Fibroblast of lung (primary cell): ENCODE measurements around the gene HPGD.

ENCODE experiments used
- EZH2 ChIP-seq: IDR thresholded peaks from 2 replicates; pipeline ENCODE4 v1.5.1; 2012; ENCODE audit warnings: low read length, control low read depth, mild to moderate bottlenecking; ENCODE audit errors: missing control alignments
- TF ChIP-seq, protein P1 (sequence below), 2 donors: IDR thresholded peaks in 1 of 2; conservative IDR thresholded peaks in 1 of 2; 1 replicate in 1 of 2; 2 replicates in 1 of 2; pipeline ENCODE4 v1.5.1; 2011 to 2012; ENCODE audit warnings: low read length in 2 of 2, control low read depth in 1 of 2, inconsistent platforms in 1 of 2, low read depth in 1 of 2, mild to moderate bottlenecking in 1 of 2

DNA sequence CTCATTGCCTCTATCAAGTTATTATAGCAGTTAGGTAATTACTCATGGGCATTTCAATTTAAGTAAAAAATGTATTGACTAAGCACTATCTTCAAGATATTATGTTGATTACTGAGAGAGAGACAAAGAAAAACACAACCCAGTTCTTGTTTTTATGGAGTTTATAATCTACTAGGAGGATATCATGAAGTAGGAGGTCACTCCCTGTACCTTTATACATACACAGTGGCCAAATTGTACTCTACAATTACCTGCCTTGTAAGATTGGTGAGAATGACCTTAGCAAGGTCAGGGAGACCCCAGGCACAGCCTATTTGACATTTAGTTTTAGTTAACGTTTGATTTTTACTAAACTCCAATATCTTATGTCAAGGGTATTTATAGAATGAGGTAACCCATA, 5.5 kb downstream of the HPGD start:
- TF ChIP-seq, protein P1, sequence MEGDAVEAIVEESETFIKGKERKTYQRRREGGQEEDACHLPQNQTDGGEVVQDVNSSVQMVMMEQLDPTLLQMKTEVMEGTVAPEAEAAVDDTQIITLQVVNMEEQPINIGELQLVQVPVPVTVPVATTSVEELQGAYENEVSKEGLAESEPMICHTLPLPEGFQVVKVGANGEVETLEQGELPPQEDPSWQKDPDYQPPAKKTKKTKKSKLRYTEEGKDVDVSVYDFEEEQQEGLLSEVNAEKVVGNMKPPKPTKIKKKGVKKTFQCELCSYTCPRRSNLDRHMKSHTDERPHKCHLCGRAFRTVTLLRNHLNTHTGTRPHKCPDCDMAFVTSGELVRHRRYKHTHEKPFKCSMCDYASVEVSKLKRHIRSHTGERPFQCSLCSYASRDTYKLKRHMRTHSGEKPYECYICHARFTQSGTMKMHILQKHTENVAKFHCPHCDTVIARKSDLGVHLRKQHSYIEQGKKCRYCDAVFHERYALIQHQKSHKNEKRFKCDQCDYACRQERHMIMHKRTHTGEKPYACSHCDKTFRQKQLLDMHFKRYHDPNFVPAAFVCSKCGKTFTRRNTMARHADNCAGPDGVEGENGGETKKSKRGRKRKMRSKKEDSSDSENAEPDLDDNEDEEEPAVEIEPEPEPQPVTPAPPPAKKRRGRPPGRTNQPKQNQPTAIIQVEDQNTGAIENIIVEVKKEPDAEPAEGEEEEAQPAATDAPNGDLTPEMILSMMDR (conservative IDR thresholded peaks at IDR 0.05 in 1 of 2, IDR thresholded peaks at IDR 0.05 in 1 of 2; ENCODE audit: low read depth in 1 of 2, low read length in 2 of 2): no peak
- no peak for TF ChIP-seq EZH2
